Kidney capillary endothelial cell (primary cell): ENCODE data around the gene PTPRO.
A peak's percentile ranks its signal among the peaks of the same experiment; 100 is the strongest.

Experiments
- DNase-seq: peaks from one replicate; pipeline ENCODE4 v3.0.0-alpha.2; 2018; ENCODE audit warnings: low spot score

PTPRO gene

GRCh38 chr12:15322164-15323061 lies at the start of gene PTPRO:
Gene PTPRO, plus strand, starts transcription at chr12:15322508.
- no peak for DNase-seq

GRCh38 chr12:15273896-15274295 lies 48.4 kb upstream of the PTPRO start:
- no peak for DNase-seq

GRCh38 chr12:15274561-15274967 lies 47.7 kb upstream of the PTPRO start:
- DNase-seq = no peak

GRCh38 chr12:15276088-15276698 lies 46.1 kb upstream of the PTPRO start:
- peak; percentile 36 for DNase-seq

- DNase-seq = no peak
Observed at GRCh38 chr12:15278816-15279658, 43.3 kb upstream of the PTPRO start.

- no peak for DNase-seq
Observed at GRCh38 chr12:15280930-15281329, 41.4 kb upstream of the PTPRO start.

DNA sequence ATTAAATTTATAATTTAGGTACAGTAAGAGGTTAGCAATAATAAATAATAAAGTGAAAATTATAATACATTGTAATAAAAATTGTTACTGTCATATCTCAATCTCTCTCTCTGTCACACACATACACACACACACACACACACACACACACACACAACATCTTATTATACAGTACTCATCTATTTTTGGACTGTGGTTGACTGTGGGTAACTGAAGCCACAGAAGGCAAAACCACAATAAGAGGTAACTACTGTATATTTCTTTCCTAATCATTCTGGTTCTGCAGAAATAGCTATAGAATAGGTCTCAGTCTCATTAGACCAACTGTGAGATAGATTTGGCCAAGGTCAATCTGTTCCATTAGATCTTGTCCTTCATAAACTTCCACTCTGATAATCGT lies 33.1 kb upstream of the PTPRO start:
- no peak for DNase-seq

DNA sequence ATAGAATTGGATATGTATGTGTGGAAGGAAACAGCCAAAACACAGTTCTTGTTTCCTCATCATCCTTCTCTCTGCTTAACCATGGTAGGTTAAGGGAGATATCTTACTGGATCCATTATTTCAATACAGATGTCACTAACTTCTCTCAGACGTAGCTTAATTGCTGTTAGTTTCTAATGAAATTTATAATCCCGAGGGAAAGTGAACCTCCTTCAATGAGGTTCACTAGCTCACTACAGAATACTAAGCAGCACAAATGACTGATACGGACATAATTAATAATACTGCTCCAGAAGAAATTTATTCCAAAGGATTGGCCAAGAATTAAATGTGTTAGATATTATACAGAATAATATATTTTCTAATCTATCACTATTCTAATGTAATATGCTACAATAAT lies 28.6 kb upstream of the PTPRO start:
- no peak for DNase-seq

- DNase-seq = no peak
Observed at GRCh38 chr12:15299947-15300346, 22.4 kb upstream of the PTPRO start.

GRCh38 chr12:15304296-15304695 lies 18.0 kb upstream of the PTPRO start:
- DNase-seq = no peak

DNA sequence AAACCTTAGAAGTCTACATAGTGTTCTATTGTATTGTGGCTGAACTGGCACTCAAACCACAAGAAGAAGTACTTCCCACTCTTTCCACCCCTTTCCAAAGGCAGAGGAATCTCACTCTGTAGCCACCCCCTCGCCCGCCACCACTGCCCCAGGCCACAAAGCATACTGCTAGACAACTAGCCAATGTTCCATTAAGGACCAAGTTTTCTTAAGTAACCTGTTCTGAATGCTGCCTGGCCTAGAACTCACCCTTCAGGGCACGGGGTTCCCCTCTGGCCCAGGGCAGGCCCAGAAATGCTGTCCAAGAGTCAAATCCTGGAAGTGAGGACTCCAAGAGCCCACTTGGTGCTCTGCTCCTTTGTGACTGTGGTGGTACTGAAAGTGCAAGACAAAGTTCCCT lies 15.7 kb upstream of the PTPRO start:
- DNase-seq = no peak

DNA sequence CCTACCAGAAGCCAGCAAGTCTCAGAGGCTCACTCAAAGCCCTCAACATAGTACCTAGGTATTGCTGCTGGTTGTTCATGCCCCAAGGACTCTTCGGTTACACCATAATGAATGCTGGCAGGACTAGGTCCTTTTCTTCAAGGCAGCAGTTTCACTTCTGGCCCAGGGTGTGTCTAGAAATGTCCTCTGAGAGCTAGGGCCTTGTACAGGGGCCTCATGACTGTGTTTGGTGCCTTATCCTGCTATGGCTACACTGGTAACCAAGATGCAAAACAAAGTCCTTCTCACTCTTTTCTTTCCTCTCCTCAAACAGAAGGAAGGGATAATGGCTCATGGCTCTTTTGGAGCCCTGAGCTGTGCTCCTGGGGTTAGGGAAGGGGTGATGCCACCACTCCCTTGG lies 15.2 kb upstream of the PTPRO start:
- DNase-seq = no peak

- DNase-seq = no peak
Observed at GRCh38 chr12:15318841-15319240, 3.5 kb upstream of the PTPRO start.

DNA sequence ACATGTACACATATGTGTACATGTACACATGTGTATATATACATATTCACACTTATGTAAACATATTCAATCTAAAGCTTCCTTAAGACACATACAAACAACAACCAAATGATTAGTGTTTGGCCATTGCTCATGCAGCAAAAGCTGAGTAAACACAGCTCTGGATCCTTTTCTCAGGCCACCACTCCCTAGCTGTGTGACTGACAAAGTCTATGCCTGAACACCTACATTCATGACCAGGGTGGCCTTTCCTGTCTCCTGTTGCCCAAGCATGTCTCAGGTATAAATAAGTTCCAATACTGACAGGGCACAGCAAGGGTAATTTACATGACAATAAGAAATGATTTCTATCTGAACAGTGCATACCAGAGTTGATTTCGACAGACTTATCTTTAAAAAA lies 1.4 kb upstream of the PTPRO start:
- DNase-seq = no peak

DNA sequence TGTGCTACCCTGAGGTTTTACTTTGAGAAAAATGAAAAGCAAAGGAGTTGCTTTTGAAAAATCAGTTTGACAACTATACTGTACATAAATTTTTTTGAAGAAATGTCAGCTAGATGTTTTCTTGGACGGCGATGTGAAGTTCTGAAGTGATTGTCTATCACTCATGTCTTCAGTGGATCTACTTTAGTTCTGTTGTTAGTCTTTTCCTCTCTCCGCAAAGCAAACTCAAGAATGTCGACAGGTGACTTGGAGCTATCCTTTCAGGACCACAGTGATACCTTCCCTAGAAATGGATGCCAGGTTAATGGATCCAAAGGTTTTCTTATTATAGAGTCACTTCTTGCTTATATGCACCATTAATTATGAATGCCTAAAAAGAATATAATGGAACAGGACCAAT lies 1.2 kb downstream of the PTPRO start:
- DNase-seq = no peak

- no peak for DNase-seq
Observed at GRCh38 chr12:15329891-15330290, 7.6 kb downstream of the PTPRO start.

DNA sequence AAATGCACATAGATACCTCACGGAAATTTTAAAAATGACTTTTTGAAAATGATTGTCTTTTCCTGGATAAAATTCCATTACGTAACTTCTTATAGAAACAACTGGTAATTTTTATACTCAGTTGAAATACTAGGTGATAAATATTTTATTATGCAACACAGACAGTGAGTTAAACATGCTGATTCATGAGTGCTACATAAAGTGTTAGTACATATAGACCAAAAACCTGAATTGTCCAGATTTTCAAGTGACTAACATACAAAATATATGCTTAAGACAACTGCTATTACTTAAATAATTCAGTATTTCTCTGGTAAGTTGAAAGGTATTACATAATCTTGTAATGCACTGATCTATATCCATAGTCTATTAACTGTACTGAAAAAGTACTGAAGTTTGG lies 11.9 kb downstream of the PTPRO start:
- no peak for DNase-seq

GRCh38 chr12:15335959-15336358 lies 13.7 kb downstream of the PTPRO start:
- no peak for DNase-seq

DNA sequence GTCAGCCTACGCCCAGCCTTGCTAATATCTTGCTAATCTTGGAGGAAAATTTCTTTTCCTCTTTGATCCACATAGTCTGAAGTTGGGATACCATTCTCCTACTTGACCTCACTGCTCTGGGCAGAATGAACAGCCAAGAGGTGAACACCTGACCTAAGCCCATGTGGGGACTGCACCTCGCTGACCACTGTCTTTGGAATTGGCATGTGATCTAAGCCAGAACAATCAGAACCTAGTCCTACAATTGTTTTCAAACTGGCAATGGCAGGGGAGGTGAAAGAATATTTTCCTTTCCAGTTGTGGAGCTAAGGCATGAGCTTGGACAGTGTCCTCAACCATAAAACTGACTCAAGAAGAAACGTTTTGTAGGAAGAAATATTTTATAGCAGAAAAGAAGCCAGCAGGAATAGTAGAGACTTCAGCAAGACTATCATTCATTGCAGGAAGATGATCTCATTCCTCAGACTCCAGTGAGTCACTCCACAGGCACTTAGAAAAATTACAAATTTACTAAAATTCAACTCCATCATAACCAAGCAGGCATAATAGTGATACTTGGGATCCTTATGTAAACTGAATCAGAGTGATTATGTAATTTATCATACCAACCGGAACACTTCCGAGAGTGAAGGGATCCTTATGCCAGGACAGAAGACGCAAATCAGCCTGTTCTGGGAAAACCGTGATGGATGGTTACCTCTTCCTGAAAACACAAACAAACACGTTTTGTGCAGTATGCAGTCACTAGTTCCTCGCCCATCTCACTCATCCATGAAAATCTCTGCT lies 14.7 kb downstream of the PTPRO start:
- DNase-seq = peak; percentile 43

DNA sequence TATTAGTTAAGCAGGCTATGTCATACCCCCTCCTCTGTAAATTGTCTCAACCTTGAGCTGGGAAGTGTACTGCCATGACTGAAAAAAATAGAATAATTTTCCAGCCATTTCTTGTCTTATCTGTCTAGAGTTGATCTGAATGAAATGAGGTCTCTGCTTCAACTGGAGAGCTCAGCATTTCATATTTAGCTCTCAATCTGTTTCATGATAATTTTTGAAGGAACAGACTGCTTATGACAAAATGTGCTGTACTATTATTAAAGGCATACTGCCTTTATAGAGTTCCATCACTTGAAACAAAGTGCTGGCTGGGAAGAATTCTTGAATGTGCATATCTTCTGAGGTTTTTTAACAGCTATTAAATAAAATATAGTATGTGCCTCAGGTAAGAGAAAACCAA lies 19.1 kb downstream of the PTPRO start:
- no peak for DNase-seq

GRCh38 chr12:15344561-15344960 lies 22.3 kb downstream of the PTPRO start:
- no peak for DNase-seq

GRCh38 chr12:15346488-15346887 lies 24.2 kb downstream of the PTPRO start:
- no peak for DNase-seq
